Measurements from ENCODE around the gene THAP8.

The THAP8 gene

DNA sequence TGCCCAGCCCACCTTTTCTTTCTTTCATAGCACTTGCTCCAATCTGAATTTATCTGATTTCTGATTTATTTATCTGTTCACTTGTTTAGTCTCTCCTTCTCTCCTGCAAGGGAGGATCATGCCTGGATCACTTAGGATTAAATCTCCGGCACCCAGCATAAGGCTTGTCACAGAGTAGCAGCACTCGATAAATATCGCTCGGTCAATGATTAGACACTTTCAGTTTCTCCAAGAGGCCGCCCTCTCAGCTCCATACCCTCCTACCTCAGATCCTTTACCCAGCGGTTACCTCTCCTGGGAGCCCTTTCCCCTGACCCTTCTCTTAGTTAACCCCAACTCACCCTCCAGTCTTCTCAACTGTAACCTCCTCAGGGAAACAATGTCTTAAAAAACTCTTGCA lies 22.8 kb downstream of the THAP8 start:
- Histone ChIP-seq H3K4me3 (ENCODE audit: low read depth in 1 of 2, low read length in 2 of 2) (no peak overlapping the region), H3K9me3 (ENCODE audit: control insufficient read depth in 1 of 2, low read length in 2 of 2) (no peaks in the 10 kb centered on the region), H3K9ac (ENCODE audit: low read depth in 1 of 2, low read length in 2 of 2) (peak overlapping the region in 1 of 2 donors; percentile 25), H3K36me3 (ENCODE audit: control insufficient read depth in 1 of 2, insufficient read depth in 2 of 2, low read length in 2 of 2) (peaks cover 7 to 8% of the 10 kb centered on the region in 2 donors), H3K27me3 (ENCODE audit: control insufficient read depth in 1 of 2, insufficient read depth in 2 of 2, low read length in 2 of 2) (no peaks in the 10 kb centered on the region), H3K27ac (ENCODE audit: low read depth, low read length) (no peak overlapping the region), H3K4me1 (ENCODE audit: control insufficient read depth in 1 of 2, insufficient read depth in 2 of 2, low read length in 2 of 2) (no peaks in the 10 kb centered on the region)

- Histone ChIP-seq H3K9ac (ENCODE audit: low read depth in 1 of 2, low read length in 2 of 2) (no peak overlapping the region), H3K36me3 (ENCODE audit: control insufficient read depth in 1 of 2, insufficient read depth in 2 of 2, low read length in 2 of 2) (peaks cover 7 to 8% of the 10 kb centered on the region in 2 donors), H3K4me1 (ENCODE audit: control insufficient read depth in 1 of 2, insufficient read depth in 2 of 2, low read length in 2 of 2) (no peaks in the 10 kb centered on the region), H3K27me3 (ENCODE audit: control insufficient read depth in 1 of 2, insufficient read depth in 2 of 2, low read length in 2 of 2) (no peaks in the 10 kb centered on the region), H3K9me3 (ENCODE audit: control insufficient read depth in 1 of 2, low read length in 2 of 2) (no peaks in the 10 kb centered on the region), H3K27ac (ENCODE audit: low read depth, low read length) (no peak overlapping the region), H3K4me3 (ENCODE audit: low read depth in 1 of 2, low read length in 2 of 2) (no peak overlapping the region)
These were observed 23.6 kb downstream of the THAP8 start for GRCh38 chr19:36030264-36031148.

DNA sequence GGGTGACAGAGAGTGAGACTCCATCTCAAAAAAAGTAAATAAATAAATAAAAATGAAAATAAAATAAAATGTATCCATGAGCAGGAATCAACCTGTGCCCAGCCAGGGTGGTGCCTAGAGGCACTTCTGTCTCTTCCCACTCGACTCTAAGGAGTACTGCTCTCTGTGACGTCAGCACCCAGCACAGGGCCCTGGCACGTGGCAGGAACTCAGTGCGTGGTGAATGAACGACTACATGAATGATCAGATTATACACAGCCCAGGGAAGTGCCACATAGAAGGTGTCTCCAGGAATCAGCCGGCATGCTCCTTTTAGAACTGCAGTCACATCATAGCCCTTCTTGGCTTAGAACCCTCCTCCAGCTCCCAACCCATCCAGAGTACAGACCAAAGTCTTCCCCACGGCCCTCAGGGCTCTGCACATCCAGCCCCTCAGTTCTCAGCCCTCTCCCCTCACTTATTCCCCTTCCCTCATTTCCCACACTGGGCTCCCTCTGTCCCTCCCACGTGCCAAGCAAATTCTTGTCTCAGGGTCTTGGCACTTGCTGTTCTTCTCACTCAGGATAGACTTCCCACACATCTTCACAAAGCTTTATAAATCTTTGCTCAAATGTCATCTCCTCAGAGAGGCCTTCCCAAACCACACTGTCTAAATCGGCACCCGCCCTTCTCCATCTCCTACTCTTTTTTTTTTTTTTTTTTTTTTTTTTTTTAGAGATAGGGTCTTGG lies 25.6 kb downstream of the THAP8 start:
- Histone ChIP-seq H3K27ac (ENCODE audit: low read depth, low read length) (no peak overlapping the region), H3K4me1 (ENCODE audit: control insufficient read depth in 1 of 2, insufficient read depth in 2 of 2, low read length in 2 of 2) (no peaks in the 10 kb centered on the region), H3K9me3 (ENCODE audit: control insufficient read depth in 1 of 2, low read length in 2 of 2) (no peaks in the 10 kb centered on the region), H3K36me3 (ENCODE audit: control insufficient read depth in 1 of 2, insufficient read depth in 2 of 2, low read length in 2 of 2) (peaks cover 0 to 8% of the 10 kb centered on the region in 2 donors), H3K9ac (ENCODE audit: low read depth in 1 of 2, low read length in 2 of 2) (no peak overlapping the region), H3K4me3 (ENCODE audit: low read depth in 1 of 2, low read length in 2 of 2) (no peak overlapping the region), H3K27me3 (ENCODE audit: control insufficient read depth in 1 of 2, insufficient read depth in 2 of 2, low read length in 2 of 2) (no peaks in the 10 kb centered on the region)

DNA sequence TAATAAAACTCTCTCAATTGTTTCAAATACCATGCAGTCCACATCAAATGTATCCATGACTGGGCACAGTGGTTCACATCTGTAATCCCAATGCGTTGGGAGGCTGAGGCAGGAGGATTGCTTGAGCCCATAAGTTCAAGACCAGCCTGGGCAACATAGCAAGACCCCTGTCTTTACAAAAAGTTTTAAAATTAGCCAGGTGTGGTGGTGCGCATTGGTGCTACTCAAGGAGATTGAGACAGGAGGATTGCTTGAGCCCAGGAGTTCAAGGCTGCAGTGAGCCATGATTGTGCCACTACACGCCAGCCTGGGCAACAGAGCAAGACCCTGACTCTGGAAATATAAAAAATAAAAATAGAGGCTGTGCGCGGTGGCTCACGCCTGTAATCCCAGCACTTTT lies 26.4 kb downstream of the THAP8 start:
- no peaks in the 10 kb centered on the region for H3K4me1 ChIP-seq (ENCODE audit: control insufficient read depth in 1 of 2, insufficient read depth in 2 of 2, low read length in 2 of 2)
- no peak overlapping the region for H3K9ac ChIP-seq (ENCODE audit: low read depth in 1 of 2, low read length in 2 of 2)
- H3K36me3 ChIP-seq (ENCODE audit: control insufficient read depth in 1 of 2, insufficient read depth in 2 of 2, low read length in 2 of 2), result peaks cover 0 to 8% of the 10 kb centered on the region in 2 donors
- H3K27me3 ChIP-seq (ENCODE audit: control insufficient read depth in 1 of 2, insufficient read depth in 2 of 2, low read length in 2 of 2), result no peaks in the 10 kb centered on the region
- H3K27ac ChIP-seq (ENCODE audit: low read depth, low read length), result no peak overlapping the region
- no peak overlapping the region for H3K4me3 ChIP-seq (ENCODE audit: low read depth in 1 of 2, low read length in 2 of 2)
- no peaks in the 10 kb centered on the region for H3K9me3 ChIP-seq (ENCODE audit: control insufficient read depth in 1 of 2, low read length in 2 of 2)

DNA sequence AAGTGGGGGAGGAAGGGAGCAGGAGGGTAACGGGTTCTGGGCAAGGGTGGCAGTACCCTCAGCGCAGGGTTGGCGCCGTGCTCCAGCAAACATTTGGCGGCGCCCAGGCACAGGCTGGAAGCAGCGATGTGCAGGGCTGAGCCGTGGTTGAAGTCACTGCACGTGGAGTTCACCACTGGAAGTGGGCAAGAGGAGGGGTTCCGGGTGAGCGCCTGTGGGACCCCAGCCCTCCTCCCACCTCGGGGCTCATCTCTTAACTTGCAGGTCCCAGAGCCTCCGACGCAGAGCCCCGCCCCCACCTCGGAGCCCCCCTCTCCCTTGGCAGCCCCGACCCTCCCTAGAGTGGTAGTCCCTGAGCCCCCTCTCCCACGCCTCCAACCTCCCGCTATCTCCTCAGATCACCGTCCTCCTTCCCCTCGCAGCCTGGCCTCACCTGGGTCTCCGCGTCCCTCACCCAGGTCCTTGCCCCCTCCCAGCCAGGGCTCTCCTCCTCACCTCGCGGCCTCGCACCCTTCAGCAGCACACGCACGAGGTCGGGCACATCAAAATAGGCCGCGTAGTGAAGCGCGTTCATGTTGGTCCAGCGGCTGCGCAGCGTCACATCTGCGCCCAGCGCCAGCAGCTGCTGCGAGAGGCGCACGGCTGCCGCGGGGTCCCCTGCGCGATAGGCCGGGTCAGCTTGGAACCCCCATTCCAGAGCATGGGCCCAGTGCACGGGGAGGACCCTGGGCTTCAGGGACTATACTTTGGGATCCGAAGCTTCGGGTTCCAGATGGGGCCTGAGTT lies 27.8 kb downstream of the THAP8 start:
- no peaks in the 10 kb centered on the region for H3K27me3 ChIP-seq (ENCODE audit: control insufficient read depth in 1 of 2, insufficient read depth in 2 of 2, low read length in 2 of 2)
- no peak overlapping the region for H3K27ac ChIP-seq (ENCODE audit: low read depth, low read length)
- H3K9me3 ChIP-seq (ENCODE audit: control insufficient read depth in 1 of 2, low read length in 2 of 2), result no peaks in the 10 kb centered on the region
- H3K4me1 ChIP-seq (ENCODE audit: control insufficient read depth in 1 of 2, insufficient read depth in 2 of 2, low read length in 2 of 2), result no peaks in the 10 kb centered on the region
- H3K36me3 ChIP-seq (ENCODE audit: control insufficient read depth in 1 of 2, insufficient read depth in 2 of 2, low read length in 2 of 2), result peaks cover 0 to 8% of the 10 kb centered on the region in 2 donors
- H3K9ac ChIP-seq (ENCODE audit: low read depth in 1 of 2, low read length in 2 of 2), result no peak overlapping the region
- no peak overlapping the region for H3K4me3 ChIP-seq (ENCODE audit: low read depth in 1 of 2, low read length in 2 of 2)

GRCh38 chr19:36025541-36025940 lies 28.5 kb downstream of the THAP8 start:
- Histone ChIP-seq H3K9me3 (ENCODE audit: control insufficient read depth in 1 of 2, low read length in 2 of 2) (no peaks in the 10 kb centered on the region), H3K4me1 (ENCODE audit: control insufficient read depth in 1 of 2, insufficient read depth in 2 of 2, low read length in 2 of 2) (no peaks in the 10 kb centered on the region), H3K27me3 (ENCODE audit: control insufficient read depth in 1 of 2, insufficient read depth in 2 of 2, low read length in 2 of 2) (no peaks in the 10 kb centered on the region), H3K27ac (ENCODE audit: low read depth, low read length) (no peak overlapping the region), H3K9ac (ENCODE audit: low read depth in 1 of 2, low read length in 2 of 2) (no peak overlapping the region), H3K36me3 (ENCODE audit: control insufficient read depth in 1 of 2, insufficient read depth in 2 of 2, low read length in 2 of 2) (peaks cover 0 to 8% of the 10 kb centered on the region in 2 donors), H3K4me3 (ENCODE audit: low read depth in 1 of 2, low read length in 2 of 2) (no peak overlapping the region)

GRCh38 chr19:36023432-36023831 lies 30.7 kb downstream of the THAP8 start:
- no peaks in the 10 kb centered on the region for H3K27me3 ChIP-seq (ENCODE audit: control insufficient read depth in 1 of 2, insufficient read depth in 2 of 2, low read length in 2 of 2)
- no peak overlapping the region for H3K9ac ChIP-seq (ENCODE audit: low read depth in 1 of 2, low read length in 2 of 2)
- no peak overlapping the region for H3K4me3 ChIP-seq (ENCODE audit: low read depth in 1 of 2, low read length in 2 of 2)
- no peaks in the 10 kb centered on the region for H3K9me3 ChIP-seq (ENCODE audit: control insufficient read depth in 1 of 2, low read length in 2 of 2)
- H3K27ac ChIP-seq (ENCODE audit: low read depth, low read length), result no peak overlapping the region
- peaks cover 0 to 8% of the 10 kb centered on the region in 2 donors for H3K36me3 ChIP-seq (ENCODE audit: control insufficient read depth in 1 of 2, insufficient read depth in 2 of 2, low read length in 2 of 2)
- H3K4me1 ChIP-seq (ENCODE audit: control insufficient read depth in 1 of 2, insufficient read depth in 2 of 2, low read length in 2 of 2), result no peaks in the 10 kb centered on the region

GRCh38 chr19:36019061-36019670 lies 34.9 kb downstream of the THAP8 start:
- Histone ChIP-seq H3K27me3 (ENCODE audit: control insufficient read depth in 1 of 2, insufficient read depth in 2 of 2, low read length in 2 of 2) (no peaks in the 10 kb centered on the region), H3K36me3 (ENCODE audit: control insufficient read depth in 1 of 2, insufficient read depth in 2 of 2, low read length in 2 of 2) (peaks cover 0 to 7% of the 10 kb centered on the region in 2 donors), H3K27ac (ENCODE audit: low read depth, low read length) (no peak overlapping the region), H3K9ac (ENCODE audit: low read depth in 1 of 2, low read length in 2 of 2) (no peak overlapping the region), H3K4me3 (ENCODE audit: low read depth in 1 of 2, low read length in 2 of 2) (no peak overlapping the region), H3K9me3 (ENCODE audit: control insufficient read depth in 1 of 2, low read length in 2 of 2) (no peaks in the 10 kb centered on the region), H3K4me1 (ENCODE audit: control insufficient read depth in 1 of 2, insufficient read depth in 2 of 2, low read length in 2 of 2) (peaks cover 7 to 8% of the 10 kb centered on the region in 2 donors)

GRCh38 chr19:36014012-36014924 lies 39.8 kb downstream of the THAP8 start, which contains the start of gene ALKBH6:
Gene ALKBH6, minus strand, starts transcription at chr19:36014213. Its CDS starts 816 bp downstream, at chr19:36013397.
- H3K4me3 ChIP-seq (ENCODE audit: low read depth in 1 of 2, low read length in 2 of 2), result peak within 1 kb of the TSS; percentile 78 to 93
- H3K27me3 ChIP-seq (ENCODE audit: control insufficient read depth in 1 of 2, insufficient read depth in 2 of 2, low read length in 2 of 2), result no peaks in the 10 kb centered on the region

More at GRCh38 chr19:36014012-36014924, 39.8 kb downstream of the THAP8 start, which contains the start of gene ALKBH6:
- Histone ChIP-seq H3K4me1 (ENCODE audit: control insufficient read depth in 1 of 2, insufficient read depth in 2 of 2, low read length in 2 of 2) (peaks cover 12 to 19% of the 10 kb centered on the region in 2 donors), H3K9ac (ENCODE audit: low read depth in 1 of 2, low read length in 2 of 2) (peak within 1 kb of the TSS; percentile 84 to 89), H3K27ac (ENCODE audit: low read depth, low read length) (peak within 1 kb of the TSS; percentile 20), H3K36me3 (ENCODE audit: control insufficient read depth in 1 of 2, insufficient read depth in 2 of 2, low read length in 2 of 2) (peaks cover 0 to 4% of the 10 kb centered on the region in 2 donors), H3K9me3 (ENCODE audit: control insufficient read depth in 1 of 2, low read length in 2 of 2) (no peaks in the 10 kb centered on the region)
